ENCODE data around the gene C2CD3.
A peak's percentile ranks its signal among the peaks of the same experiment; 100 is the strongest.
"Not testable (repeated sequence)": the region's sequence is repeated elsewhere in the genome, so short reads cannot be mapped to it uniquely, and the experiment has no call there.

Gene C2CD3

GRCh38 chr11:74001822-74002286 lies 168.9 kb downstream of the C2CD3 start:
- no peak for DNase-seq

- no peak for DNase-seq
Observed at GRCh38 chr11:74000307-74001133, 170.3 kb downstream of the C2CD3 start.

GRCh38 chr11:73999581-74000306 lies 171.1 kb downstream of the C2CD3 start:
- DNase-seq: no peak

- no peak for DNase-seq
Observed at GRCh38 chr11:73998846-73999575, 171.8 kb downstream of the C2CD3 start.

GRCh38 chr11:73997120-73997770 lies 173.6 kb downstream of the C2CD3 start:
- DNase-seq: no peak

GRCh38 chr11:73996161-73996747 lies 174.5 kb downstream of the C2CD3 start:
- no peak for DNase-seq

- DNase-seq: no peak
Observed at GRCh38 chr11:73995731-73996130, 175.1 kb downstream of the C2CD3 start.

- no peak for DNase-seq
Observed at GRCh38 chr11:73995247-73995646, 175.6 kb downstream of the C2CD3 start.

GRCh38 chr11:73991471-73992006 lies 179.3 kb downstream of the C2CD3 start:
- no peak for DNase-seq

- no peak for DNase-seq
Observed at GRCh38 chr11:73990730-73991129, 180.1 kb downstream of the C2CD3 start.

GRCh38 chr11:73989156-73989555 lies 181.6 kb downstream of the C2CD3 start:
- DNase-seq: no peak

- no peak for DNase-seq
Observed at GRCh38 chr11:73988227-73988626, 182.6 kb downstream of the C2CD3 start.

- not testable (repeated sequence) for DNase-seq
Observed at GRCh38 chr11:73985661-73986060, 185.1 kb downstream of the C2CD3 start.

GRCh38 chr11:73983741-73984538 lies 186.9 kb downstream of the C2CD3 start:
- peak; percentile 78 for DNase-seq

GRCh38 chr11:73982990-73983740 lies 187.6 kb downstream of the C2CD3 start:
- DNase-seq: peak; percentile 91

- peak; percentile 67 for DNase-seq
Observed at GRCh38 chr11:73982595-73982989, 188.2 kb downstream of the C2CD3 start, which contains the start of gene UCP2. UCP2 (minus strand) TSS chr11:73982843; CDS start chr11:73978378, 4,465 bp downstream.

GRCh38 chr11:73981051-73981805 lies 189.6 kb downstream of the C2CD3 start:
- no peak for DNase-seq

GRCh38 chr11:73980001-73980961 lies 190.5 kb downstream of the C2CD3 start:
- DNase-seq: no peak
